Upper lobe of right lung (tissue), 1 donor: ENCODE measurements around the gene LAIR1. TPM values are rescaled to one million over a fixed set of nuclear protein-coding genes. Genes with fewer than 3 reads are reported as not detected.
A peak's percentile ranks its signal among the peaks of the same experiment; 100 is the strongest.
"Not testable (repeated sequence)": the region's sequence is repeated elsewhere in the genome, so short reads cannot be mapped to it uniquely, and the experiment has no call there.

Source experiments
- ATAC-seq: fragments of 200-7000 bp; cut with Tn5 transposase; one replicate; pipeline ENCODE4 v1.9.1; 2020; ENCODE audit warnings: mild to moderate bottlenecking, moderate library complexity
- DNase-seq: peaks from one replicate; pipeline ENCODE4 v3.0.0-alpha.2; 2020
- H3K27ac ChIP-seq: fragments of 200-600 bp; one replicate; pipeline ENCODE4 v1.8.0; 2022
- H3K27me3 ChIP-seq: fragments of 200-600 bp; one replicate; pipeline ENCODE4 v1.8.0; 2022; ENCODE audit warnings: mild to moderate bottlenecking
- H3K36me3 ChIP-seq: fragments of 200-600 bp; one replicate; pipeline ENCODE4 v1.8.0; 2022
- H3K4me1 ChIP-seq: fragments of 200-600 bp; one replicate; pipeline ENCODE4 v1.8.0; 2022
- H3K4me3 ChIP-seq: fragments of 200-600 bp; one replicate; pipeline ENCODE4 v1.8.0; 2022; ENCODE audit warnings: mild to moderate bottlenecking
- H3K9me3 ChIP-seq: fragments of 200-600 bp; one replicate; pipeline ENCODE4 v1.8.0; 2022
- CTCF ChIP-seq: fragments of 200-600 bp; IDR thresholded peaks from one replicate; pipeline ENCODE4 v1.8.0; 2022; ENCODE audit warnings: antibody characterized with exemption
- intact Hi-C: fragments of 100-400 bp; cut with DNase I; formaldehyde crosslinking; loops from one replicate; pipeline ENCODE4 v1.11.0; 2022
- total RNA-seq: library from RNA; stranded (reverse); fragmentation: NEBNext Ultra II Directional; extraction: Animal tissue kit (Norgen Biotek cat#: 25700); gene quantifications from one replicate; pipeline ENCODE4 v1.2.1, GENCODE V29; 2021
- donor health status: DM: no; HTN: yes; CAD: no; lungs with severe emphysema.

Gene LAIR1
- total RNA-seq, 1 donor from 2014 or later: 87.8 TPM

DNA sequence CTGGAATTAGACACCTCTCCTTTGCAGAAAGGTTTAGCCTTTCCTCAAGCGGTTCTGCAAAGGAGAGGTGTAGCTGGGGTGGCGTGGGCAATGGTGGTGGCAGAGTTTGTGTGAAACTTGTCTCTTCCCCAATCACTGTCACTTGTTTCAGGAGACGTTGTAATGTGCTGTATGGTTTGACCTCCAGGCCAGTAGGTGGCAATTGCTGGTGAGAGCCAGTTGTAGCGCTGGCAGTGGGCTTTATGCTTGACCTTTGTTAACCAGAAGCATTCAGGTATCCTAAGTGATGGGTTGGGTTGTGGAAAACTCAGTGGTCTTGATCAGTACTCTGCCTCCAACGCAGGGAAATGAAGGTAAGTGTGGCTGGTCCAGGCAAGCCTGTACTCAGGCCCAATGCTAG, 39.1 kb downstream of the LAIR1 start:
- Histone ChIP-seq H3K9me3 (no peaks in the 10 kb centered on the region), H3K4me1 (no peaks in the 10 kb centered on the region), H3K27ac (no peak overlapping the region), H3K4me3 (no peak overlapping the region), H3K27me3 (peaks cover 6% of the 10 kb centered on the region), H3K36me3 (no peaks in the 10 kb centered on the region)
- DNase-seq (no peak), ATAC-seq (peak; percentile 6)
- intact Hi-C loops: no loop called here
- no peak for TF ChIP-seq CTCF

DNA sequence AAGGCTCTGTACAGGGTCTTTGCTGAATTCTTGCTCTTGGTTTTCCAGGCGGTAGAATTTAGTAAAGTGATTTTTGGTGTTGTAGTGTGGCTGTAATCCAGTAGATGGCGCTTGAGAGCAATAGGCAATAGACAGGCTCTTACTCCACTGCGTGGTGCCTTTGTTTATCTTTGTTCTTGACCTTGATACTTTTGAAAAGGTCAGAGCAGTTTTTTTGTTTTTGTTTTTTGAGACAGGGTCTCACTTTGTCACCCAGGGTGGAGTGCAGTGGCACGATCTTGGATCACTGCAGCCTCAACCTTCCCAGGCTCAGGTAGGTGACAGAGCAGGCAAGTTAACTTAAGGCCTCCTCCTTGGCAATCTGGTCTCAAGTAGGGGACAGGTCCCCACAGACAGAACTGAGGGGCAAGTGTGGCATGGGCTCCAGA, 39.5 kb downstream of the LAIR1 start:
- intact Hi-C loops: no loop called here

GRCh38 chr19:54324071-54324470, 40.7 kb downstream of the LAIR1 start:
- no peak for TF ChIP-seq CTCF
- H3K36me3 ChIP-seq: no peaks in the 10 kb centered on the region
- no peaks in the 10 kb centered on the region for H3K4me1 ChIP-seq
- DNase-seq (no peak), ATAC-seq (no peak)
- no peaks in the 10 kb centered on the region for H3K9me3 ChIP-seq
- H3K4me3 ChIP-seq: no peak overlapping the region
- intact Hi-C loops: no loop called here
- H3K27ac ChIP-seq: no peak overlapping the region
- H3K27me3 ChIP-seq: peaks cover 6% of the 10 kb centered on the region

More for the DNA sequence above, 39.5 kb downstream of the LAIR1 start:
- peak; percentile 86 for TF ChIP-seq CTCF
- H3K4me1 ChIP-seq: no peaks in the 10 kb centered on the region
- no peaks in the 10 kb centered on the region for H3K9me3 ChIP-seq
- peak; percentile 90 for ATAC-seq
- DNase-seq: peak; percentile 34
- no peaks in the 10 kb centered on the region for H3K36me3 ChIP-seq
- H3K27me3 ChIP-seq: peaks cover 6% of the 10 kb centered on the region
- no peak overlapping the region for H3K4me3 ChIP-seq
- H3K27ac ChIP-seq: no peak overlapping the region

DNA sequence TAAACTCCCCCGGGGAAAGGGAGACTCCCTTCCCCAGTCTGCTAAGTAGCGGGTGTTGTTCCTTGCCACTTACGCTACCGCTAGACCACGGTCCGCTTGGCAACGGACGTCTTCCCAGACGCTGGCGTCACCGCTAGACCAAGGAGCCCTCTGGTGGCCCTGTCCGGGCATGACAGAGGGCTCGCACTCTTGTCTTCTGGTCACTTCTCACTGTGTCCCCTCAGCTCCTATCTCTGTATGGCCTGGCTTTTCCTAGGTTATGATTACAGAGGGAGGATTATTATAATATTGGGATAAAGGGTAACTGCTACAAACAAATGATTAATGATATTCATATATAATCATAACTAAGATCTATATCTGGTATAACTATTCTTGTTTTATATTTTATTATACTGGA, 41.8 kb downstream of the LAIR1 start:
- TF ChIP-seq CTCF: peak; percentile 29
- H3K27me3 ChIP-seq, H3K27ac ChIP-seq, H3K4me1 ChIP-seq, H3K9me3 ChIP-seq, H3K4me3 ChIP-seq, ATAC-seq, H3K36me3 ChIP-seq, intact Hi-C loops: not testable (repeated sequence)
- DNase-seq: peak; percentile 62

DNA sequence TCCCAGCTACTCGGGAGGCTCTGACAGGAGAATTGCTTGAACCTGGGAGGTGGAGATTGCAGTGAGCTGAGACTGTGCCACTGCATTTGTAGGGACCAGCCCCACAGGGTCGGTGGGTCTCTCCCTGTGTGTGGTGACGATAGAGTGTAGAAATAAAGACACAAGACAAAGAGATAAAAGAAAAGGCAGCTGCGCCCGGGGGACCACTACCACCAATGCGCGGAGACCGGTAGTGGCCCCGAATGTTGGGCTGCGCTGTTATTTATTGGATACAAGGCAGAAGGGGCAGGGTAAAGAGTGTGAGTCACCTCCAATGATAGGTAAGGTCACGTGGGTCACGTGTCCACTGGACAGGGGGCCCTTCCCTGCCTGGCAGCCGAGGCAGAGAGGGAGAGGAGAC, 42.4 kb downstream of the LAIR1 start:
- intact Hi-C loops, ATAC-seq, H3K36me3 ChIP-seq, H3K27me3 ChIP-seq, H3K27ac ChIP-seq, H3K9me3 ChIP-seq, H3K4me3 ChIP-seq, H3K4me1 ChIP-seq: not testable (repeated sequence)
- DNase-seq: peak; percentile 15

DNA sequence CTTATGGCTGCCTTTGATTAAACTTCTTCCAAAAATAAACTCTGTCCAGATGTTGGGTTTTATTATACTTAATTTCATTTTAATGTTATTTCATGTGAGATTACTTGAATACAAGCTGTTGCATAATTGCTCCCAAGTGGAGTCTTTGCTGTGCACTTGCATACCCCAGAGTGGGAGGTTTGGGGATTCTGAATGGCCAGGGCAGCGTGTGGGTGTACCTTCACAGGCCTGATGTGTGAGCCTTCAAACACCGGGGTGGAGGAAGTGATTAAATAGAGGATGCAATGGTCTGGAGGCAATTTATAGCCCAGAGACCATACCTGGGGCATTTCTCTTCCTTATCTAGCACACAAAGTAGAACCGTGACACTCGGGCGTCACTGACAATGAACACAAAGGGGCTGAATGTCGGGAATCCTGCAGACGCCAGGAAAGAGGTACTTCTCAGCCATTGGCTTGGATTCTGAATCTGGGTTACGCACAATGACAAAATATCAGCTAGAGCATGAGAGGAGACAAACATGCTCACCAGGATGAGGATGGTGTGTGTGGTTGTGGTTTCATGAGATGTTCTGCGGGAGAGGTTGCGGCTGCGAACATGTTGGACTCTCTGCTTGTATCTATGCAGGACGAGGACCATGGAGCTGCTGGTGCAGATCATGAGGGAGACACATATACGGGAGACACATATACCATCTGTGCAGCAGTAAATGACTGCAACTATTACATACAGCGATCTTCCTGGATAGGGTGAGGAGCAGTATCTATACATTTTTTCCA, 44.6 kb downstream of the LAIR1 start:
- no peak for TF ChIP-seq CTCF
- intact Hi-C loops: no loop called here
- H3K27me3 ChIP-seq: peaks cover 6% of the 10 kb centered on the region
- ATAC-seq: no peak
- H3K36me3 ChIP-seq: no peaks in the 10 kb centered on the region
- H3K4me3 ChIP-seq: no peak overlapping the region
- H3K9me3 ChIP-seq: no peaks in the 10 kb centered on the region
- no peaks in the 10 kb centered on the region for H3K4me1 ChIP-seq
- peak; percentile 21 for DNase-seq
- H3K27ac ChIP-seq: no peak overlapping the region
